Measurements from ENCODE around the gene EMILIN2. TPM values are rescaled to one million over a fixed set of nuclear protein-coding genes. Genes with fewer than 3 reads are reported as not detected.

Gene EMILIN2
- total and polyA plus RNA-seq, 2 donors (not counting 3 experiments of a cell fraction or from before 2014, with no cell fraction given) = 9.4 to 13.4 TPM

DNA sequence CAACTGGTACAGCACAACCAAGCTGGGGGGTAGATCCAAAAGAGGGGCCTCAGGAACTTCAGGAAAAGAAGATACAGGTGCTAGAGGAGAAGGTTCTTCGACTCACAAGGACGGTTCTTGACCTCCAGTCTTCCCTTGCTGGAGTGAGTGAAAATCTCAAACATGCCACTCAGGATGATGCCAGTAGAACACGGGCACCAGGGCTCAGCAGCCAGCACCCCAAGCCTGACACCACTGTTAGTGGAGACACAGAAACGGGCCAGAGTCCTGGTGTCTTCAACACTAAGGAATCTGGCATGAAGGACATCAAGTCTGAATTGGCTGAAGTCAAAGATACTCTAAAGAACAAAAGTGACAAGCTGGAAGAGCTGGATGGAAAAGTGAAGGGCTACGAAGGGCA, 43.8 kb downstream of the EMILIN2 start:
- CTCF ChIA-PET = interaction anchor here (0.7 kb wide), 1 partner anchor 12 kb away, joined by 3 read pairs; no protein-coding TSS in a partner anchor
- TF ChIP-seq JUN (IDR thresholded peaks at IDR 0.05; ENCODE audit: borderline replicate concordance, insufficient read depth, insufficient read length, low read depth) (no peak), MAX (IDR thresholded peaks at IDR 0.05; ENCODE audit: insufficient read depth, insufficient read length) (no peak), MYC (IDR thresholded peaks at IDR 0.05; ENCODE audit: low read depth, low read length) (no peak), POLR2AphosphoS5 (IDR thresholded peaks at IDR 0.05; ENCODE audit: insufficient read depth, low read depth, low read length) (no peak), POLR2A (IDR thresholded peaks at IDR 0.05; ENCODE audit: low read depth, low read length) (no peak), GATA2 (IDR thresholded peaks at IDR 0.05; ENCODE audit: insufficient read depth, insufficient read length, low read depth, low read length) (no peak), EZH2 (IDR thresholded peaks at IDR 0.05; ENCODE audit: borderline replicate concordance, low read depth, low read length, severe bottlenecking) (no peak), CTCF (IDR thresholded peaks at IDR 0.05; ENCODE audit: extremely low read depth in 1 of 2, insufficient read depth in 1 of 2, low read depth in 1 of 2, low read length in 2 of 2) (no peak), FOS (IDR thresholded peaks at IDR 0.05; ENCODE audit: borderline replicate concordance, insufficient read depth, low read length) (no peak)
- DNase-seq (ENCODE audit: low read depth, low spot score) (no peak), FAIRE-seq (no peak)
- Histone ChIP-seq H3K9me1 (replicated peaks; ENCODE audit: control insufficient read depth, extremely low read depth, insufficient read depth, low read length) (no peaks in the 10 kb centered on the region), H3K79me2 (ENCODE audit: control insufficient read depth, insufficient read depth, low read length) (no peaks in the 10 kb centered on the region), H3K4me2 (ENCODE audit: insufficient read depth, low read length) (no peak overlapping the region), H3K9ac (replicated peaks; ENCODE audit: extremely low read depth, insufficient read depth, low read length) (no peak overlapping the region), H3K36me3 (ENCODE audit: control insufficient read depth in 2 of 2, extremely low read depth in 1 of 2, insufficient read depth in 2 of 2, low read length in 2 of 2) (no peaks in the 10 kb centered on the region), H3K27me3 (ENCODE audit: control insufficient read depth in 2 of 2, insufficient read depth in 2 of 2, low read length in 2 of 2) (peaks cover 0 to 4% of the 10 kb centered on the region in 2 experiments), H3K4me1 (ENCODE audit: control insufficient read depth, extremely low read depth, insufficient read depth, low read length) (peaks cover 7% of the 10 kb centered on the region), H2AFZ (ENCODE audit: low read depth, low read length) (no peak overlapping the region), H3K9me3 (replicated peaks; ENCODE audit: control insufficient read depth, insufficient read depth, low read length) (no peaks in the 10 kb centered on the region), H4K20me1 (replicated peaks; ENCODE audit: control insufficient read depth, extremely low read depth, insufficient read depth, low read length) (no peaks in the 10 kb centered on the region), H3K4me3 (replicated peaks in 1 of 3; ENCODE audit: insufficient read depth in 1 of 3, low read depth in 1 of 3, low read length in 3 of 3) (no peak overlapping the region), H3K27ac (ENCODE audit: insufficient read depth, low read depth, low read length) (no peak overlapping the region)
- dilution Hi-C loops (cut with MboI; ENCODE audit: extremely low pct_ligation_motif_present, low sequenced_read_pairs) = no loop called here
- POLR2A ChIA-PET = no interaction called here
- BruUV-seq (replicated peaks) = no TSS peak
- intact Hi-C loops (cut with micrococcal nuclease) = no loop called here
